Stimulated activated naive CD4-positive, alpha-beta T cell treated with Interleukin-2 at 50 U/mL for 16 hours (primary cell): ENCODE measurements around the gene RGPD4.

ENCODE experiments used
- DNase-seq: peaks from one replicate; lab custom pipeline; 2025; lab: John Stamatoyannopoulos, UW

Gene RGPD4

GRCh38 chr2:107927034-107927534 is 100.4 kb downstream of the RGPD4 start:
- no peak for DNase-seq

- no peak for DNase-seq
These were observed 104.7 kb downstream of the RGPD4 start for GRCh38 chr2:107931412-107931811.

- DNase-seq, result no peak
These were observed 105.8 kb downstream of the RGPD4 start for GRCh38 chr2:107932488-107932887.

GRCh38 chr2:107932979-107933378 is 106.3 kb downstream of the RGPD4 start:
- no peak for DNase-seq

- no peak for DNase-seq
These were observed 110.0 kb downstream of the RGPD4 start for GRCh38 chr2:107936433-107937359.
